ENCODE results near the gene THOC6. TPM values are rescaled to one million over a fixed set of nuclear protein-coding genes. Genes with fewer than 3 reads are reported as not detected.

THOC6 gene
- total RNA-seq, 2 donors from 2014 or later = 45.8 to 52.4 TPM

- no peak for DNase-seq
- peaks cover 38% of the 10 kb centered on the region for H3K4me1 Mint-ChIP-seq
These were observed 4.1 kb upstream of the THOC6 start for GRCh38 chr16:3019594-3020246.

GRCh38 chr16:3020247-3020603, 3.6 kb upstream of the THOC6 start, which contains the start of gene TNFRSF12A:
Gene TNFRSF12A (plus strand): TSS chr16:3020368. CDS start chr16:3020398, 30 bp downstream.
- TF ChIP-seq CTCF (conservative IDR thresholded peaks at IDR 0.05) = peak; percentile 29
- peak within 1 kb of the TSS; percentile 99 for H3K27ac Mint-ChIP-seq
- H3K27me3 Mint-ChIP-seq (ENCODE audit: insufficient read depth) = no peaks in the 10 kb centered on the region
- Histone ChIP-seq H3K27me3 (ENCODE audit: control insufficient read depth, insufficient read depth, low read length, poor library complexity, severe bottlenecking) (no peaks in the 10 kb centered on the region), H3K4me1 (ENCODE audit: control insufficient read depth, insufficient read depth, low read length) (peaks cover 12% of the 10 kb centered on the region), H3K36me3 (ENCODE audit: control insufficient read depth, insufficient read depth, low read length) (peaks cover 19% of the 10 kb centered on the region), H3K9me3 (ENCODE audit: control insufficient read depth, low read length) (no peaks in the 10 kb centered on the region), H3K4me3 (ENCODE audit: low read length) (peak within 1 kb of the TSS; percentile 97), H3K9ac (ENCODE audit: extremely low read depth, low read length, poor library complexity, severe bottlenecking) (peak within 1 kb of the TSS; percentile 99), H3K27ac (ENCODE audit: low read depth, low read length) (peak within 1 kb of the TSS; percentile 95)
- peak; percentile 91 for DNase-seq
- WGBS, 2 experiments (ENCODE audit: insufficient coverage in 1 of 2, insufficient read length in 1 of 2) = 0% methylated on average over 5 to 49 of the region's 49 CpGs
- H3K9me3 Mint-ChIP-seq = no peaks in the 10 kb centered on the region
- H3K36me3 Mint-ChIP-seq (ENCODE audit: low read depth) = peaks cover 19% of the 10 kb centered on the region
- H3K4me1 Mint-ChIP-seq = peaks cover 33% of the 10 kb centered on the region
- H3K4me3 Mint-ChIP-seq = peak within 1 kb of the TSS; percentile 83

More at GRCh38 chr16:3019594-3020246, 4.1 kb upstream of the THOC6 start:
- no peak for TF ChIP-seq CTCF (conservative IDR thresholded peaks at IDR 0.05)
- no peaks in the 10 kb centered on the region for H3K27me3 ChIP-seq (ENCODE audit: control insufficient read depth, insufficient read depth, low read length, poor library complexity, severe bottlenecking)
- H3K4me1 ChIP-seq (ENCODE audit: control insufficient read depth, insufficient read depth, low read length) = peaks cover 12% of the 10 kb centered on the region
- H3K27ac ChIP-seq (ENCODE audit: low read depth, low read length) = no peak overlapping the region
- peaks cover 24% of the 10 kb centered on the region for H3K36me3 ChIP-seq (ENCODE audit: control insufficient read depth, insufficient read depth, low read length)
- no peaks in the 10 kb centered on the region for H3K9me3 ChIP-seq (ENCODE audit: control insufficient read depth, low read length)
- Mint-ChIP-seq H3K36me3 (ENCODE audit: low read depth) (peaks cover 24% of the 10 kb centered on the region), H3K9me3 (no peaks in the 10 kb centered on the region), H3K27ac (peak overlapping the region; percentile 99), H3K4me3 (peak overlapping the region; percentile 83), H3K27me3 (ENCODE audit: insufficient read depth) (no peaks in the 10 kb centered on the region)
- peak overlapping the region; percentile 97 for H3K4me3 ChIP-seq (ENCODE audit: low read length)
- H3K9ac ChIP-seq (ENCODE audit: extremely low read depth, low read length, poor library complexity, severe bottlenecking) = no peak overlapping the region
- 48 to 49% methylated on average over 32 to 39 of the region's 40 CpGs for WGBS, 2 experiments (ENCODE audit: insufficient coverage in 1 of 2, insufficient read length in 1 of 2)

DNA sequence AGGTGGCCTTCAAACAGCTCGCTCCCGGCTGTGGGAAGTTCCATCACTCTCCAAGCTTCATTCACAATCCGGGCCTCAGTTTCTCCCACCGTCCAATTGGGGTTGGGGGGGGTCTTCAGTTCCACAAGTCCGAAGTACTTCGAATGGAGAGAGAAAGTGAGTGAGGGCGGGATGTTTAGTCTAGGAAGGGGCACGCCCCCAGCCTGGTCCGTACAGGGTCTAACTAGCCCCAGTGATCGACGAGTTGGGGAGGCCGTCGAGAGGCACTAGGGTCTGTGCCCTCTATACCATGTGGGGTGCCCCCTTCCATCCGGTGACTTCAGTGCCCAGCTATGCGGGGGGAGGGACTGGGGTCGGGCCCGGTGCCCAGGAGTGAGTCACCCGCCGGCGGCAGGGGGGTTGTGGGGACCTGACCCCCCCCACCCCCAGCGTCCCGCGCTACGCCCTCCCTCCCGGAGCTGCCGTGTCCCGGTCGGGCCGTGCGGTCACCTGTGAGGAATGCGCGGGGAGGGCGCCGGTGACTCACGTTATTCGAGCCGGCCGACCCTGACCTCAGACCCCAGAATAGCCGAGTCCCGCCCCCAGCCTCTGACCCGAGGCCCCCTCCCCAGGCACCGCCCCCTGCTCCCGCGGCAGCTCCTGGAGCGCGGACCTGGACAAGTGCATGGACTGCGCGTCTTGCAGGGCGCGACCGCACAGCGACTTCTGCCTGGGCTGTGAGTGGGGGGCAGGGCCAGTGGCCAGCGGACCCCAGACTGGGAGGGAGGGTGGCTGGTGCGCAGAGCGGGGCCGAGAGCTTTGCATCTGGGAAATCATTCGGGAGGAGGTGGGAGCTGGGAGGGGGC, 3.0 kb upstream of the THOC6 start:
- H3K4me3 Mint-ChIP-seq = peak overlapping the region; percentile 83
- H3K27ac ChIP-seq (ENCODE audit: low read depth, low read length) = peak overlapping the region; percentile 95

More for the DNA sequence above, 3.0 kb upstream of the THOC6 start:
- no peaks in the 10 kb centered on the region for H3K27me3 ChIP-seq (ENCODE audit: control insufficient read depth, insufficient read depth, low read length, poor library complexity, severe bottlenecking)
- 0% methylated on average over 5 to 57 of the region's 57 CpGs for WGBS, 2 experiments (ENCODE audit: insufficient coverage in 1 of 2, insufficient read length in 1 of 2)
- peak; percentile 98 for DNase-seq
- H3K9me3 ChIP-seq (ENCODE audit: control insufficient read depth, low read length) = no peaks in the 10 kb centered on the region
- peaks cover 19% of the 10 kb centered on the region for H3K36me3 ChIP-seq (ENCODE audit: control insufficient read depth, insufficient read depth, low read length)
- peaks cover 33% of the 10 kb centered on the region for H3K4me1 Mint-ChIP-seq
- H3K4me1 ChIP-seq (ENCODE audit: control insufficient read depth, insufficient read depth, low read length) = peaks cover 12% of the 10 kb centered on the region
- H3K9me3 Mint-ChIP-seq = no peaks in the 10 kb centered on the region
- peak overlapping the region; percentile 99 for H3K27ac Mint-ChIP-seq
- H3K36me3 Mint-ChIP-seq (ENCODE audit: low read depth) = peaks cover 14% of the 10 kb centered on the region
- no peaks in the 10 kb centered on the region for H3K27me3 Mint-ChIP-seq (ENCODE audit: insufficient read depth)
- H3K9ac ChIP-seq (ENCODE audit: extremely low read depth, low read length, poor library complexity, severe bottlenecking) = peak overlapping the region; percentile 99
- no peak for TF ChIP-seq CTCF (conservative IDR thresholded peaks at IDR 0.05)
- peak overlapping the region; percentile 97 for H3K4me3 ChIP-seq (ENCODE audit: low read length)

All from endodermal cell (in vitro differentiated cells).